Mucosa of rectum (tissue), 2 donors: ENCODE results near the gene AKT1S1.

Experiments
- H3K27ac ChIP-seq, 2 donors: one replicate each; pipeline ENCODE4 v1.7.0; 2013; ENCODE audit warnings: inconsistent platforms in 2 of 2, low read depth in 2 of 2, low read length in 2 of 2
- H3K27me3 ChIP-seq, 2 donors: one replicate each; pipeline ENCODE4 v1.7.0; 2013; ENCODE audit warnings: low read length in 2 of 2; ENCODE audit not compliant: control insufficient read depth in 2 of 2, insufficient read depth in 2 of 2
- H3K36me3 ChIP-seq, 2 donors: one replicate each; pipeline ENCODE4 v1.7.0; 2013; ENCODE audit warnings: low read length in 2 of 2; ENCODE audit not compliant: control insufficient read depth in 2 of 2, insufficient read depth in 2 of 2
- H3K4me1 ChIP-seq, 2 donors: one replicate each; pipeline ENCODE4 v1.7.0; 2013; ENCODE audit warnings: low read length in 2 of 2, mild to moderate bottlenecking in 1 of 2; ENCODE audit not compliant: control insufficient read depth in 2 of 2, insufficient read depth in 2 of 2
- H3K4me3 ChIP-seq, 2 donors: one replicate each; pipeline ENCODE4 v1.7.0; 2013; ENCODE audit warnings: low read length in 2 of 2
- H3K9ac ChIP-seq, 2 donors: one replicate each; pipeline ENCODE4 v1.7.0; 2013; ENCODE audit warnings: low read length in 2 of 2, low read depth in 1 of 2, mild to moderate bottlenecking in 1 of 2
- H3K9me3 ChIP-seq, 2 donors: one replicate each; pipeline ENCODE4 v1.7.0; 2013; ENCODE audit warnings: low read length in 2 of 2; ENCODE audit not compliant: control insufficient read depth in 2 of 2
- donor health status: healthy.
- donor health status: Normal muscosa, but diverticular disease.

AKT1S1 gene

DNA sequence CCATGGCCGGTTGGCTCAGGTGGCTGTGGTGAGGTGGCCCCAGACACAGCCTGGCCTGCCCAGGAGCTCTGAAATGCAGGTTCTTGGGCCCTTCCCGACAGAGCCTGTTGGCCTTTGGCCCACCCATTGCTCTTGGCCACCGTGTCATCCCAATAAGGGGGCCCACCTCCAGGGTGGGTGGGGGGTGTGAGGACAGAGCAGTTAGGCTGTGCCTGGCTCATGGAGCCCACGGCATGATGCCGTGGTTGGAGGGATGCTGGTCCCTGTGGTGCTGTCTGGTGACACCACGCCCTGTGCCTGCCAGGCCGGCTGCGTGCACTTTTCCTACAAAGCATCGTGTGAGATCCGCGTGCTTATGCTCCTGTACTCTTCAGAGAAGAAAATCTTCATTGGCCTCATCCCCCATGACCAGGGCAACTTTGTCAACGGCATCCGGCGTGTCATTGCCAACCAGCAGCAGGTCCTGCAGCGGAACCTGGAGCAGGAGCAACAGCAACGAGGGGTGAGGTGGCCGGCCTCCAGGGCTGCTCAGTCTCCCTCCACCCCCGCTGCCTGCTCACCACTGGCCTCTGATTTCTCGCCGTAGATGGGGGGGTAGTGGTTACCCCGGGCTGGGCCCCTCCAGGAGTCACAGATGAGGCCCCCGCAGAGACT is 17.3 kb downstream of the AKT1S1 start:
- Histone ChIP-seq H3K4me3 (no peak overlapping the region), H3K27ac (no peak overlapping the region), H3K27me3 (no peaks in the 10 kb centered on the region), H3K9me3 (no peaks in the 10 kb centered on the region), H3K9ac (no peak overlapping the region), H3K4me1 (no peaks in the 10 kb centered on the region), H3K36me3 (peaks cover 27 to 57% of the 10 kb centered on the region in 2 donors)

DNA sequence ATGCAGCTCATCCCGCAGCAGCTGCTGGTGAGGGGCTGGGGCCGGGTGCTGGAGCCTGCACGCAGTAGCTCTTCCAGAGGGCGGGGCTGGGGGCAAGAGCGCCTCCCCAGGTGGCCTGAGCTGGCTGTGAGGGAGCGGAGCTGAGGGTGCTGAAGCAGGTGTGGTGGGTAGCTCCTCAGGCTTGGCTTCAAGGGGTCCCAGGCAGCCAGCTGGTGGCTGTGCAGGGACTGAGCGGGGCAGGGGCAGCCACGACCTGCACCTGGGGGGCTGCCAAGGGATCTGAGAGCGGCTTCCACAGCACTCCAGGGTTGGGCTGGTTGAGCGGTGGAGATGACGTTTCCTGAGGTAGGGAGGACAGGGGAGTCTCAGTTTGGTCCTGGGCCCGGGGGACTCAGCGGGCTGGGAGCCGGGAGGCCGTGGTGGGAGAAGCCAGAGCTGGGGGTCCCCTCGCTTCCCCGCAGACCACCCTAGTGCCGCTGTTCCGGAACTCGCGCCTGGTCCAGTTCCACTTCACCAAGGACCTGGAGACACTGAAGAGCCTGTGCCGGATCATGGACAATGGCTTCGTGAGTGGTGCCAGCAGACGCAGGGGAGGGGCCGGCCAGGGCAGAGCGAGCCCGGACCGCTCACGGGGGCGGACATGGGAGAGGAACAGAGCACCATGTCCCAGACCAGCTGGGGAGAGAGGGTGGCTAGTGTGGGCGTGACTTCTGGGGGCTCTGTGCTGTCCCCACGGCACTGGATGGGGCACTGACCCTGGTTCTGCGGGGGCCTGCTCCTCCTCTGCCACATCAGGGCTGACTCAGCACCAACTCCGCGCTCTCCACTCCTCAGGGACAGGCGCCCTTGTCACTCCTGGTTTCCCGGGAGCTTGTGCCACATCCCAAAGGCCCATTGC is 18.8 kb downstream of the AKT1S1 start:
- H3K36me3 ChIP-seq, result peaks cover 16 to 42% of the 10 kb centered on the region in 2 donors
- H3K27ac ChIP-seq, result no peak overlapping the region
- no peak overlapping the region for H3K4me3 ChIP-seq
- H3K9me3 ChIP-seq, result no peaks in the 10 kb centered on the region
- no peak overlapping the region for H3K9ac ChIP-seq
- H3K27me3 ChIP-seq, result no peaks in the 10 kb centered on the region
- H3K4me1 ChIP-seq, result no peaks in the 10 kb centered on the region

DNA sequence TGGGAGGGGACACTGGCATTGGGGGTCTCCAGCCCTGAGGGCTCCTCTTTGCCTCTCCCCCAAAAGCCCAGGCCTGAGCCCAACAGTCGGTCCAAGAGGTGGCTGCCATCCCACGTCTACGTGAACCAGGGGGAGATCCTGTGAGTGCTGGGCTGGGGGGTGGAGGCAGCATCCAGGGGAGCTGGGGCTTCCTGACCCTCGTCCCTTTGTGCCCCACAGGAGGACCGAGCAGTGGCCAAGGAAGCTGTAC is 19.4 kb downstream of the AKT1S1 start:
- Histone ChIP-seq H3K4me3 (no peak overlapping the region), H3K9me3 (no peaks in the 10 kb centered on the region), H3K36me3 (peaks cover 14 to 39% of the 10 kb centered on the region in 2 donors), H3K4me1 (peaks cover under 1 to 3% of the 10 kb centered on the region in 2 donors), H3K9ac (no peak overlapping the region), H3K27ac (no peak overlapping the region), H3K27me3 (no peaks in the 10 kb centered on the region)

DNA sequence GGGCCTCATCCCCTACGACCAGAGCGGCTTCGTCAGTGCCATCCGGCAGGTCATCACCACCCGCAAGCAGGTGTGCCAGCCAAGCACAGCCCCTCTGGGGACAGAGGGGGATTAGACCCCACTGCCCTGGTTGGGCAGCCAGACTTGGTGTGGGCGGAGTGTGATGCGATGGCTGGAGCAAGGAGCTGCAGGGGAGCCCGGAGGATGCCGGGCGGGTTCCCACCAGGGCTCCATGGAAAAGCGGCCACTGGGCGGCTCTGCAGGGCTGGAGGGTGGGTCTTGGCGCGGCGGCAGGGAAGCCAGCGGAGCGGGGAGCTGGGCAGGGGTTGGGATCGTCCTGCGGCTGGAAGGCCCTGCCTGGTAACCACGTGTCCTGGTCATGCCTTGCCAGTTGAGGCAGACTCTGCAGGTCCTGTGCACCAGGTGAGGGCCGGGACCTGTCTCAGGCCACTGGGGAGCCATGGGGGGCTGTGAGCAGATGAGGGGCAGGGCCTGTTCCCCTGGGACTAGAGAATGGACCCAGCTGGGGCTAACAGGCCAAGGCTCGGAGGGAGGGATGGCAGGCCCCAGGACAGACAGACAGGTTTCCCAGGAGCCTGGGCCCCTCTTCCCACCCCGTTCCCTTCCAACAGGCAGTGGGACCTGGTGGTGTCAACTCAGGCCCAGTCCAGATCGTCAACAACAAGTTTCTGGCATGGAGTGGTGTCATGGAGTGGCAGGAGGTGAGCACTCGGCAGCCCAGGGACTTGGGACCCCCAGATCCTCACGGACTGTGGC is 19.9 kb downstream of the AKT1S1 start:
- Histone ChIP-seq H3K4me1 (peaks cover 5 to 9% of the 10 kb centered on the region in 2 donors), H3K27ac (no peak overlapping the region), H3K9ac (no peak overlapping the region), H3K4me3 (no peak overlapping the region), H3K36me3 (peaks cover 14 to 39% of the 10 kb centered on the region in 2 donors), H3K27me3 (no peaks in the 10 kb centered on the region), H3K9me3 (no peaks in the 10 kb centered on the region)

DNA sequence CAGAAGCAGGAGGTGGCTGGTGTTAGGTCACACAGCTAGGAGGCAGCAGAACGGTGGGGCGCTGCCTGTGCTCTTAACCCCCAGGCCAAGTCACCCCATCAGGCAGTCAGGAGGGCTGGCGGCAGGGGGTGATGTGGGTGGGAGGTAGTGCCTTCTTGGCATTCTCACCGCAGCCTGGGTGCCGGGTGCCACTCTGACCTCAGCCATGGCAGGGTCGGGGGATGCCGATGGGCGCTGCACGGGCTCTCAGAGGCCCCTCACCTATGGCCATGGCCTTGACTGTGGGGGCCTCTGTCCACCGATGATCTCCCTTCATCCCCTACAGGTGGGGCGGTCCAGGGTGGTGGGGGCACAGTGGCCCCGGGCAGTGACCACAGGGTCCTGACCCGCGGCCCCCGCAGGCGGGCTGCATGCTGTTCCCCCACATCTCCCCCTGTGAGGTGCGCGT is 20.6 kb downstream of the AKT1S1 start:
- Histone ChIP-seq H3K27me3 (no peaks in the 10 kb centered on the region), H3K4me3 (no peak overlapping the region), H3K9ac (no peak overlapping the region), H3K9me3 (no peaks in the 10 kb centered on the region), H3K4me1 (peaks cover 10 to 13% of the 10 kb centered on the region in 2 donors), H3K36me3 (peaks cover 14 to 39% of the 10 kb centered on the region in 2 donors), H3K27ac (no peak overlapping the region)

DNA sequence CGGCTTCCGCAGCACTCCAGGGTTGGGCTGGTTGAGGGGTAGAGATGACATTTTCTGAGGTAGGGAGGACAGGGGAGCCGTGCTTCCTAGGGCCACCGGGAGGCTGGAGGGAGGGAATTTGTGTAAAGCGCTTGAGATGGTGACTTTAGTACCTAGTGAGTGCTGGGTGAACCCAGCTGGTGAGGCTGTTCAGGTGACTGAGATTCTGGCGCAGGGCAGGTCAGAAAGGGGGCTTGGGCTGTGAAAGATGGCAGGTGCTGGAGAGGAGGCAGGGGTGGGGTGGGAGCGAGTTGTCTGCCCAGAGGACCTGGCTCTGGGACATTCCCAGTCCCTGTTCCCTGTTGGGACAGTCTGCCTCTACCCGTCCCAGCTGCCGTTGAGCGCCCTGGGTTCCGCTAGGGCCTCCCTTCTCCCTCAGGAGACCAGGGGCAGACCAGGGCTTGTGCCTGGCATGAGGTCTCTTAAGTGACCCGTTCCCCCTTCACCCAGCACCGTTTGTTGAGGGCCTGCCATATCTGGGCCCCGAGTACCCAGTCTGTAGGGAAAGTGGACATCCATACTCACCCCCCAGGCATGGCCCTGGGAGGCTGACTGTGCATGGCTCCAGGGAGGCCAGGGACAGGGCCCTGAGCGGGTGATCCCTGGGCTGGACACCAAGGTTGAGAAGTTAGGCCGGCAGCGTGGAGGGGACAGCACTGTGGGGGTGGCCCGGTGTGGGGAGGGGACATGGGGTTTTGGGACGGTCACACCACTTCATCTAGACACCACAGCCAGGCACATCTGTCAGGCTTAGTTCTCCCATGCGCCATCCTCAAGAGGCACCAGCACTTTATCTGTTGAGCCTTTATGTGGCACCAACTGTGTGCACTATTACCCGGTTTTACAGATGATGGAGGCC is 21.2 kb downstream of the AKT1S1 start:
- Histone ChIP-seq H3K36me3 (peaks cover 14 to 39% of the 10 kb centered on the region in 2 donors), H3K9me3 (no peaks in the 10 kb centered on the region), H3K4me3 (no peak overlapping the region), H3K4me1 (peaks cover 10 to 13% of the 10 kb centered on the region in 2 donors), H3K9ac (no peak overlapping the region), H3K27me3 (no peaks in the 10 kb centered on the region), H3K27ac (no peak overlapping the region)

DNA sequence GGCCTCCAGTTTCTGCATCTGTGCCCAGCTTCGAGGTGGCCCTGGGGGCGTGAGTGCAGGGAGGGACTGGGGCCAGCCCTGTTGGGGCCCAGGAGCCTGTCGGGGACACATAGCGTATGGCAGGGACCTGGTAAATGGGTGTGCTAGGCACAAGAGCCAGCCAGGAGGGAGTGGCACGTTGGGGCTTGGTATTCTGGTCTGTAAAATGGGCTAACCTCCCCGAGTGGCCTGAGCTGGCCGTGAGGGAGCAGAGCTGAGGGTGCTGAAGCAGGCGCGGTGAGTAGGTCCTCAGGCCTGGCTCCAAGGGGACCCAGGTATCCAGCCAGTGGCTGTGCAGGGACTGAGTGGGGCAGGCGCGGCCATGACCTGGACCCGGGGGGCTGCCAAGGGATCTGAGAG is 21.9 kb downstream of the AKT1S1 start:
- H3K9me3 ChIP-seq, result no peaks in the 10 kb centered on the region
- no peak overlapping the region for H3K27ac ChIP-seq
- peaks cover 11 to 14% of the 10 kb centered on the region in 2 donors for H3K4me1 ChIP-seq
- H3K4me3 ChIP-seq, result no peak overlapping the region
- H3K36me3 ChIP-seq, result peaks cover 13 to 35% of the 10 kb centered on the region in 2 donors
- H3K27me3 ChIP-seq, result no peaks in the 10 kb centered on the region
- H3K9ac ChIP-seq, result no peak overlapping the region

DNA sequence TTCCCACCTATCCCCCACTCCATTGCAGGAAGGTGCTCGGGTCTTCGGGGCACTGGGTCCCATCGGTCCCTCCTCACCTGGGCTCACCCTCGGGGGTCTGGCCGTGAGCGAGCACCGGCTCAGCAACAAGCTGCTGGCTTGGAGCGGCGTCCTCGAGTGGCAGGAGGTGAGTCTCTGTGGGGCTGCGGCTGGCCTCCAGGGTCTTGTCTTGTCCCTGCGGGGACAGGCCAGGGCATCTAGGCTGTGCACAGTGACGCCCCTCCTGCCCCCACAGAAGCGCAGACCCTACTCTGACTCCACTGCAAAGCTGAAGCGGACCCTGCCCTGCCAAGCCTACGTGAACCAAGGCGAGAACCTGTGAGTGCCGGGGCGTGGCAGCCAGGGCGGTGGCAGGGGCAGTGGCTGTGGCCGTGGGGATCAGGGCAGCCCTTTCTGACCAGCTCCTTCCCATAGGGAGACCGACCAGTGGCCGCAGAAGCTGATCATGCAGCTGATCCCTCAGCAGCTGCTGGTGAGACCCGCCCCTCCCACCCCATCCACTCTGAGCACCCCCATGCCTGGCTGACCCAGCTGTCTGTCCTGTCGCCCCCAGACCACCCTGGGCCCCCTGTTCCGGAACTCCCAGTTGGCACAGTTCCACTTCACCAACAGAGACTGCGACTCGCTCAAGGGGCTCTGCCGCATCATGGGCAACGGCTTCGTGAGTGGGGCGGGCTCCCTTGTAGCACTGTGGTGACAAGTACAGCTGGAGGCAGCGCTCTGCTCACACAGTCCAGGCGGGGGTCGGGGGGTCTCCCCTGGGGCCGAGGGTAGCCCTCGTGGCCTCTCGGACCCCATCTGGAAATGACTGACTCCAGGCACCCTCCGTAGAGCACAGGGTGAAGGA is 22.5 kb downstream of the AKT1S1 start:
- Histone ChIP-seq H3K27me3 (no peaks in the 10 kb centered on the region), H3K4me3 (no peak overlapping the region), H3K9ac (no peak overlapping the region), H3K9me3 (no peaks in the 10 kb centered on the region), H3K4me1 (peaks cover 17 to 20% of the 10 kb centered on the region in 2 donors), H3K36me3 (peaks cover 8 to 29% of the 10 kb centered on the region in 2 donors), H3K27ac (no peak overlapping the region)

DNA sequence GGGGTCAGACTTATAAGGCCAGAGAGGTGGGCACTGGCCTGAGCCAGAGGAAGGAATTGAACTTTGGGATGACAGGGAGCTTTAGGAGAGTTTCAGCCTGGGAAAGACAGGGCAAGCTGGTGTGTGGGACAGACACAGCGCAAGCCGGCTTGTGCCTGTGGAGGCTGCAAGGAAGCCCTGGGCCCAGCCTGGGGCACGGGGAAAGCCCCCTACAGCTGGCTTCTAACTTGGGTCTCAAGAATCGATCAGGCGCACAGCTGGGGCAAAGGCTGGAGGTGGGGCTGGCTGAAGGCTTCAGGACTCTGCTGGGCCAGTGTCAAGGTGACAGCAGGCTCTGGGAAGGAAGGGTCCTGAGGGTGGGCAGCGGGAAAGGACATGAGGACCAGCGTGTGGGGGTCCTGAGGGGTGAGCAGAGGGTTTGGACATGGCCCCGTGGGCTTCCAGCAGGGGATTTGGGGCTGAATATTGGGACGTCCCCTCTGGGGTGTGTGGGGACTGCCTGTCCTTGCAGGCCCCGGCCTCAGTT is 23.2 kb downstream of the AKT1S1 start:
- H3K9ac ChIP-seq, result no peak overlapping the region
- H3K27me3 ChIP-seq, result no peaks in the 10 kb centered on the region
- no peaks in the 10 kb centered on the region for H3K9me3 ChIP-seq
- peaks cover 17 to 20% of the 10 kb centered on the region in 2 donors for H3K4me1 ChIP-seq
- no peak overlapping the region for H3K27ac ChIP-seq
- H3K4me3 ChIP-seq, result no peak overlapping the region
- H3K36me3 ChIP-seq, result peaks cover 7 to 27% of the 10 kb centered on the region in 2 donors
